ENCODE results near the gene MGAT1. TPM values are rescaled to one million over a fixed set of nuclear protein-coding genes. Genes with fewer than 3 reads are reported as not detected.
A peak's percentile ranks its signal among the peaks of the same experiment; 100 is the strongest.
"Not testable (repeated sequence)": the region's sequence is repeated elsewhere in the genome, so short reads cannot be mapped to it uniquely, and the experiment has no call there.

The MGAT1 gene
- total RNA-seq = 131 TPM

- ATAC-seq (peak; percentile 89), DNase-seq (ENCODE audit: low spot score) (peak; percentile 94)
- intact Hi-C loops (cut with DNase I) = no loop called here
Measured at GRCh38 chr5:180802325-180803180, at the start of gene MGAT1. Gene MGAT1, minus strand, starts transcription at chr5:180802806. Its CDS starts 9,835 bp downstream, at chr5:180792971.

- DNase-seq (ENCODE audit: low spot score) (no peak), ATAC-seq (no peak)
- intact Hi-C loops (cut with DNase I) = no loop called here
Measured at GRCh38 chr5:180850434-180851078, 48.0 kb upstream of the MGAT1 start.

GRCh38 chr5:180849827-180850226, 47.2 kb upstream of the MGAT1 start:
- intact Hi-C loops (cut with DNase I) = no loop called here
- ATAC-seq (no peak), DNase-seq (ENCODE audit: low spot score) (no peak)

GRCh38 chr5:180848878-180849277, 46.3 kb upstream of the MGAT1 start:
- DNase-seq (ENCODE audit: low spot score) (no peak), ATAC-seq (no peak)
- intact Hi-C loops (cut with DNase I) = no loop called here

- intact Hi-C loops (cut with DNase I) = no loop called here
- no peak for DNase-seq (ENCODE audit: low spot score)
- no peak for ATAC-seq
Measured at GRCh38 chr5:180848265-180848664, 45.7 kb upstream of the MGAT1 start.

- intact Hi-C loops (cut with DNase I) = no loop called here
- ATAC-seq (no peak), DNase-seq (ENCODE audit: low spot score) (no peak)
Measured at GRCh38 chr5:180847026-180847425, 44.4 kb upstream of the MGAT1 start.

GRCh38 chr5:180844858-180845257, 42.3 kb upstream of the MGAT1 start:
- intact Hi-C loops (cut with DNase I) = no loop called here
- ATAC-seq = no peak
- DNase-seq (ENCODE audit: low spot score) = no peak

- ATAC-seq (no peak), DNase-seq (ENCODE audit: low spot score) (no peak)
- intact Hi-C loops (cut with DNase I) = no loop called here
Measured at GRCh38 chr5:180844432-180844831, 41.8 kb upstream of the MGAT1 start.

GRCh38 chr5:180839935-180840334, 37.3 kb upstream of the MGAT1 start:
- ATAC-seq (no peak), DNase-seq (ENCODE audit: low spot score) (no peak)
- intact Hi-C loops (cut with DNase I) = no loop called here

GRCh38 chr5:180839227-180839626, 36.6 kb upstream of the MGAT1 start:
- DNase-seq (ENCODE audit: low spot score) (no peak), ATAC-seq (no peak)
- intact Hi-C loops (cut with DNase I) = no loop called here

- intact Hi-C loops (cut with DNase I) = no loop called here
- no peak for ATAC-seq
- no peak for DNase-seq (ENCODE audit: low spot score)
Measured at GRCh38 chr5:180837478-180837877, 34.9 kb upstream of the MGAT1 start.

GRCh38 chr5:180832638-180833068, 30.0 kb upstream of the MGAT1 start:
- ATAC-seq = no peak
- intact Hi-C loops (cut with DNase I) = no loop called here
- no peak for DNase-seq (ENCODE audit: low spot score)

- peak; percentile 98 for ATAC-seq
- intact Hi-C loops (cut with DNase I) = no loop called here
- peak; percentile 93 for DNase-seq (ENCODE audit: low spot score)
Measured at GRCh38 chr5:180831139-180832093, 28.8 kb upstream of the MGAT1 start.

- DNase-seq (ENCODE audit: low spot score) (peak; percentile 82), ATAC-seq (peak; percentile 58)
- intact Hi-C loops (cut with DNase I) = no loop called here
Measured at GRCh38 chr5:180830253-180831138, 27.9 kb upstream of the MGAT1 start.

- intact Hi-C loops (cut with DNase I) = no loop called here
- no peak for ATAC-seq
- DNase-seq (ENCODE audit: low spot score) = no peak
Measured at GRCh38 chr5:180829726-180830125, 27.1 kb upstream of the MGAT1 start.

- DNase-seq (ENCODE audit: low spot score); intact Hi-C loops (cut with DNase I): not testable (repeated sequence)
- ATAC-seq = peak; percentile 1
Measured at GRCh38 chr5:180828756-180829531, 26.3 kb upstream of the MGAT1 start.

GRCh38 chr5:180827374-180827773, 24.8 kb upstream of the MGAT1 start:
- ATAC-seq; intact Hi-C loops (cut with DNase I); DNase-seq (ENCODE audit: low spot score): not testable (repeated sequence)

Data from sciatic nerve (tissue), 2 donors.